GM23338 (cell line): ENCODE measurements around the gene GPR78. TPM values are rescaled to one million over a fixed set of nuclear protein-coding genes. Genes with fewer than 3 reads are reported as not detected.

Experiments used
- ATAC-seq: fragments of 200-7000 bp; cut with Tn5 transposase; 3 replicates; pipeline ENCODE4 v1.9.1; 2020
- DNase-seq: peaks from one replicate; pipeline ENCODE4 v3.0.0-alpha.2; 2015; ENCODE audit warnings: low spot score
- H2AFZ ChIP-seq: fragments of 200-600 bp; sonication (generic); 2 replicates; pipeline ENCODE4 v1.8.0; 2016; ENCODE audit warnings: antibody characterized with exemption, mild to moderate bottlenecking, moderate library complexity
- H3F3A ChIP-seq: fragments of 200-600 bp; sonication (generic); replicated peaks from 2 replicates; pipeline ENCODE4 v1.8.0; 2017; ENCODE audit warnings: antibody characterized with exemption, mixed run types, low read depth
- H3K27ac ChIP-seq: fragments of 200-600 bp; sonication (generic); 2 replicates; pipeline ENCODE4 v1.6.1; 2016; ENCODE audit warnings: low read depth
- H3K27me3 ChIP-seq: fragments of 200-600 bp; sonication (generic); 2 replicates; pipeline ENCODE4 v1.8.0; 2016; ENCODE audit warnings: mild to moderate bottlenecking, mixed run types, moderate library complexity; ENCODE audit not compliant: insufficient read depth
- H3K36me3 ChIP-seq: fragments of 200-600 bp; sonication (generic); 2 replicates; pipeline ENCODE4 v1.8.0; 2016; ENCODE audit warnings: mild to moderate bottlenecking; ENCODE audit not compliant: insufficient read depth
- H3K4me1 ChIP-seq: fragments of 200-600 bp; sonication (generic); 2 replicates; pipeline ENCODE4 v1.8.0; 2016; ENCODE audit warnings: mild to moderate bottlenecking, moderate library complexity; ENCODE audit not compliant: insufficient read depth
- H3K4me2 ChIP-seq: fragments of 200-600 bp; sonication (generic); 2 replicates; pipeline ENCODE4 v1.7.1; 2017; ENCODE audit warnings: mixed run types
- H3K4me3 ChIP-seq: fragments of 200-600 bp; sonication (generic); 2 replicates; pipeline ENCODE4 v1.6.1; 2016; ENCODE audit warnings: mixed run types
- H3K79me2 ChIP-seq: fragments of 200-600 bp; sonication (generic); replicated peaks from 2 replicates; pipeline ENCODE4 v1.8.0; 2017; ENCODE audit warnings: mild to moderate bottlenecking; ENCODE audit not compliant: insufficient read depth
- H3K9me2 ChIP-seq: fragments of 200-600 bp; sonication (generic); 2 replicates; pipeline ENCODE4 v1.8.0; 2017; ENCODE audit not compliant: insufficient read depth
- H4K20me1 ChIP-seq: fragments of 200-600 bp; sonication (generic); replicated peaks from 2 replicates; pipeline ENCODE4 v1.8.0; 2017; ENCODE audit warnings: mild to moderate bottlenecking; ENCODE audit not compliant: insufficient read depth
- H3K27ac Mint-ChIP-seq: 2 replicates; pipeline ENCODE4 v1.8.0; 2020; ENCODE audit warnings: inconsistent platforms, mild to moderate bottlenecking, moderate library complexity, mixed read lengths
- H3K27me3 Mint-ChIP-seq: 3 replicates; pipeline ENCODE4 v1.8.0; 2022; ENCODE audit warnings: low read depth, mild to moderate bottlenecking, moderate library complexity, mixed read lengths, inconsistent platforms; ENCODE audit not compliant: insufficient read depth, poor library complexity
- H3K36me3 Mint-ChIP-seq: 3 replicates; pipeline ENCODE4 v1.8.0; 2021; ENCODE audit warnings: low read depth, mild to moderate bottlenecking, inconsistent platforms, moderate library complexity, mixed read lengths
- H3K4me1 Mint-ChIP-seq: 3 replicates; pipeline ENCODE4 v1.8.0; 2020; ENCODE audit warnings: mild to moderate bottlenecking, inconsistent platforms, mixed read lengths
- H3K4me3 Mint-ChIP-seq: 3 replicates; pipeline ENCODE4 v1.8.0; 2021; ENCODE audit warnings: moderate library complexity, mild to moderate bottlenecking, inconsistent platforms, mixed read lengths
- H3K9me3 Mint-ChIP-seq: 3 replicates; pipeline ENCODE4 v1.8.0; 2020; ENCODE audit warnings: moderate library complexity, mild to moderate bottlenecking, inconsistent platforms, mixed read lengths
- CREB1 ChIP-seq: fragments of 250-450 bp; sonication (Bioruptor Pico); IDR thresholded peaks from 2 replicates; pipeline ENCODE4 v1.5.0; 2020; ENCODE audit warnings: low read depth, mild to moderate bottlenecking, moderate library complexity
- EZH2 ChIP-seq: fragments of 200-600 bp; sonication (generic); IDR thresholded peaks from one replicate; pipeline ENCODE4 v1.8.0; 2017; ENCODE audit warnings: antibody characterized with exemption, mild to moderate bottlenecking, low read depth; ENCODE audit not compliant: unreplicated experiment
- EZH2phosphoT487 ChIP-seq: fragments of 200-600 bp; sonication (generic); IDR thresholded peaks from one replicate; pipeline ENCODE4 v1.8.1; 2018; ENCODE audit warnings: antibody characterized with exemption; ENCODE audit not compliant: unreplicated experiment
- JUNB ChIP-seq: IDR thresholded peaks from one replicate; pipeline ENCODE4 v1.6.1; 2016; ENCODE audit warnings: antibody characterized with exemption; ENCODE audit not compliant: unreplicated experiment
- NANOG ChIP-seq: IDR thresholded peaks from 2 replicates; pipeline ENCODE4 v1.6.1; 2016; ENCODE audit warnings: antibody characterized with exemption, borderline replicate concordance
- POLR2AphosphoS5 ChIP-seq: IDR thresholded peaks from 2 replicates; pipeline ENCODE4 v1.6.1; 2016; ENCODE audit warnings: antibody characterized with exemption, low read depth
- STAT1 ChIP-seq: IDR thresholded peaks from one replicate; pipeline ENCODE4 v1.6.1; 2016; ENCODE audit warnings: antibody characterized with exemption; ENCODE audit not compliant: unreplicated experiment
- ZNF114 ChIP-seq: fragments of 250-450 bp; sonication (Bioruptor Pico); IDR thresholded peaks from 2 replicates; pipeline ENCODE4 v1.5.0; 2020; ENCODE audit warnings: mild to moderate bottlenecking, moderate library complexity
- ZNF331 ChIP-seq: fragments of 250-450 bp; sonication (Bioruptor Pico); IDR thresholded peaks from 2 replicates; pipeline ENCODE4 v1.5.0; 2020; ENCODE audit warnings: low read depth, mild to moderate bottlenecking, moderate library complexity
- polyA plus RNA-seq: library from polyadenylated mRNA; unstranded; fragments of >200 nt; fragmentation: Nextera tagmentation; extraction: Ambion mirVana; gene quantifications from 2 replicates; pipeline ENCODE4 v1.2.1, GENCODE V29; 2016
- total RNA-seq: library from RNA; depleted of rRNA; stranded (reverse); fragments of >200 nt; shearing (Covaris generic); gene quantifications from 2 replicates; pipeline ENCODE4 v1.2.3, GENCODE V29; 2014
- TF ChIP-seq, protein P1 (sequence below): IDR thresholded peaks from one replicate; pipeline ENCODE4 v1.6.1; 2018; ENCODE audit warnings: antibody characterized with exemption; ENCODE audit not compliant: unreplicated experiment
- TF ChIP-seq, protein P2 (sequence below), 2 experiments: fragments of 200-600 bp in 1 of 2; sonication (generic) in 1 of 2; conservative IDR thresholded peaks; 2 replicates each; pipeline versions ENCODE4 v1.5.1 to v1.6.1; 2016 to 2017; ENCODE audit warnings: antibody characterized with exemption in 2 of 2, low read depth in 2 of 2, mild to moderate bottlenecking in 2 of 2, moderate library complexity in 1 of 2
- TF ChIP-seq, protein P3 (sequence below): IDR thresholded peaks from 2 replicates; pipeline ENCODE4 v1.6.1; 2016; ENCODE audit warnings: antibody characterized with exemption

GPR78 gene
- total and polyA plus RNA-seq, 2 experiments from 2014 or later = 0.82 to 2.7 TPM

DNA sequence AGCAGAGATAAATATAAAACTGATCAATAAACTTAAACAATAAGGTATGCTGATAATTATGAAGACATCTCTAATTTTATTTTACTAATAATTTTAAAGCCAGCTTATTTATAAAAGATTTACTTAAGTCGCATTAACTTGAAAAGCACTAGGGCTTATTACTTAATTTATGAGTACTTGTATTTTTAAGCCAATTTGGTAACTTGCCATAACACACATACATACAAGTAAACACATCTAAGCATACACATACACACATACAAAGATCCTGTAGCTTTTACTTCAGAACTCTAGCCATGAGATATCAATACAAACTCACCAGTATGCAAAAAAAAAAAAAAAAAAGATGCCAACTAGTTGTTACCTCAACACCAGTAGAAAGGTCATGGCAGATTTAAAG is 10.0 kb upstream of the GPR78 start (continued):
- TF ChIP-seq, protein P1, sequence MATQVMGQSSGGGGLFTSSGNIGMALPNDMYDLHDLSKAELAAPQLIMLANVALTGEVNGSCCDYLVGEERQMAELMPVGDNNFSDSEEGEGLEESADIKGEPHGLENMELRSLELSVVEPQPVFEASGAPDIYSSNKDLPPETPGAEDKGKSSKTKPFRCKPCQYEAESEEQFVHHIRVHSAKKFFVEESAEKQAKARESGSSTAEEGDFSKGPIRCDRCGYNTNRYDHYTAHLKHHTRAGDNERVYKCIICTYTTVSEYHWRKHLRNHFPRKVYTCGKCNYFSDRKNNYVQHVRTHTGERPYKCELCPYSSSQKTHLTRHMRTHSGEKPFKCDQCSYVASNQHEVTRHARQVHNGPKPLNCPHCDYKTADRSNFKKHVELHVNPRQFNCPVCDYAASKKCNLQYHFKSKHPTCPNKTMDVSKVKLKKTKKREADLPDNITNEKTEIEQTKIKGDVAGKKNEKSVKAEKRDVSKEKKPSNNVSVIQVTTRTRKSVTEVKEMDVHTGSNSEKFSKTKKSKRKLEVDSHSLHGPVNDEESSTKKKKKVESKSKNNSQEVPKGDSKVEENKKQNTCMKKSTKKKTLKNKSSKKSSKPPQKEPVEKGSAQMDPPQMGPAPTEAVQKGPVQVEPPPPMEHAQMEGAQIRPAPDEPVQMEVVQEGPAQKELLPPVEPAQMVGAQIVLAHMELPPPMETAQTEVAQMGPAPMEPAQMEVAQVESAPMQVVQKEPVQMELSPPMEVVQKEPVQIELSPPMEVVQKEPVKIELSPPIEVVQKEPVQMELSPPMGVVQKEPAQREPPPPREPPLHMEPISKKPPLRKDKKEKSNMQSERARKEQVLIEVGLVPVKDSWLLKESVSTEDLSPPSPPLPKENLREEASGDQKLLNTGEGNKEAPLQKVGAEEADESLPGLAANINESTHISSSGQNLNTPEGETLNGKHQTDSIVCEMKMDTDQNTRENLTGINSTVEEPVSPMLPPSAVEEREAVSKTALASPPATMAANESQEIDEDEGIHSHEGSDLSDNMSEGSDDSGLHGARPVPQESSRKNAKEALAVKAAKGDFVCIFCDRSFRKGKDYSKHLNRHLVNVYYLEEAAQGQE = no peak
- no peak for TF ChIP-seq JUNB
- no peak for TF ChIP-seq NANOG
- no peak for TF ChIP-seq STAT1
- TF ChIP-seq ZNF331 (CRISPR knock-in tag) = no peak
- TF ChIP-seq ZNF114 (CRISPR knock-in tag) = no peak

DNA sequence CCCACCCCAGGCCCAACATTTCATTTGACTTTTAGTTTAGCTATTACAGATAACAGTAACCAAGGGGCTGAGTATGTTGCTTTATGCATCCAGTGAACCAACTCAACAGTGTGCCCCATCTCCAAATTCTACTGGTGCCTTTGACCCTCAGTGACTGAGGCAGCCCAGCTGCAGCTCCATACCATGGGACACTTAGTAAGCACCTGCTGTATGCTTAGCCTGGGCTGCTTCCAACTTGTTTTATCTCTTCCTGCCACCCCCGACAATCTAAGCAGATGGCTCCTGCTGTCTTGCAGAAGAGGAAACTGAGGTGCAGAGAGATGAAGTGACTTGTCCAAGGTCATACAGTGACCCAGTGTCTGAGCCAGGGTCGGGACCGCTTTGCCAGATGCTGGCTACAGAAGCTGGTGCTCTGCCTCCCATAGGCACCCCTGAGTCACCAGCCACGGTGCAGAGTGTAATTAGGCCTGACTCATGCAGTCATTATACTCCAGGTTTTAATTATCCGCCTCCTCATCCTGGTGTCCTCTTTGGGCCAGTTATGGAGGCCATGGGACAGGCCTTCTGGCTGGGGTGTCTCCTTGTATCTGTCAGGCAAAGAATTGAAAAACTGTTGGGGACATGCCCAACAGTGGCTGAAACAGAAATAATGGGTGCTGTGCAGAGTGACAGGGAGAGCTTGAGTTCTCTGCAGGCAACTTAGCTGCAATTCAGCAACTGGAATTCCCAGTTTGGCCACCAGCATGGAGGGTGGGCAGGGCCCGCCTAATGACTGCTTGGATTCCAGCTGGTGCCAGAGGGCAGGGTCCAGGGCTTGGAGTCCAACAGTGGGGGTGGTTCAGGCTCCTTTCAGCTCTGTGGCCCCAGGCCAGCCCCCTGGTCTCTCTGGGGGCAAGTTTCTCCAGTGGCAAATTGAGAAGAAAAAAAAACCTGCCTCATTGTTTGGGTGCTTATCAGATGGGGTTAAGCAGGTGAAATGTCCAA is 8.2 kb upstream of the GPR78 start:
- Histone ChIP-seq H3K36me3 (no peaks in the 10 kb centered on the region), H2AFZ (no peak overlapping the region), H3K4me1 (peaks cover 10% of the 10 kb centered on the region), H3K79me2 (no peaks in the 10 kb centered on the region), H3K27me3 (no peaks in the 10 kb centered on the region), H4K20me1 (no peaks in the 10 kb centered on the region), H3K4me2 (no peak overlapping the region), H3K4me3 (no peak overlapping the region), H3F3A (no peaks in the 10 kb centered on the region), H3K27ac (no peak overlapping the region), H3K9me2 (no peaks in the 10 kb centered on the region)
- no peak overlapping the region for H3K27ac Mint-ChIP-seq
- H3K4me3 Mint-ChIP-seq = no peak overlapping the region
- H3K9me3 Mint-ChIP-seq = peaks cover 9% of the 10 kb centered on the region; the same call in 2 of the 3 replicates
- peaks cover 7% of the 10 kb centered on the region for H3K27me3 Mint-ChIP-seq
- H3K36me3 Mint-ChIP-seq = no peaks in the 10 kb centered on the region; the same call in 1 of the 3 replicates
- H3K4me1 Mint-ChIP-seq = peaks cover 31% of the 10 kb centered on the region
- no peak for ATAC-seq
- DNase-seq = no peak
- TF ChIP-seq ZNF114 (CRISPR knock-in tag) (no peak), ZNF331 (CRISPR knock-in tag) (no peak), EZH2 (no peak), POLR2AphosphoS5 (no peak), EZH2phosphoT487 (no peak), NANOG (no peak), STAT1 (no peak), JUNB (no peak), CREB1 (CRISPR knock-in tag) (no peak)
- TF ChIP-seq, protein P1 = no peak
- TF ChIP-seq, protein P2, sequence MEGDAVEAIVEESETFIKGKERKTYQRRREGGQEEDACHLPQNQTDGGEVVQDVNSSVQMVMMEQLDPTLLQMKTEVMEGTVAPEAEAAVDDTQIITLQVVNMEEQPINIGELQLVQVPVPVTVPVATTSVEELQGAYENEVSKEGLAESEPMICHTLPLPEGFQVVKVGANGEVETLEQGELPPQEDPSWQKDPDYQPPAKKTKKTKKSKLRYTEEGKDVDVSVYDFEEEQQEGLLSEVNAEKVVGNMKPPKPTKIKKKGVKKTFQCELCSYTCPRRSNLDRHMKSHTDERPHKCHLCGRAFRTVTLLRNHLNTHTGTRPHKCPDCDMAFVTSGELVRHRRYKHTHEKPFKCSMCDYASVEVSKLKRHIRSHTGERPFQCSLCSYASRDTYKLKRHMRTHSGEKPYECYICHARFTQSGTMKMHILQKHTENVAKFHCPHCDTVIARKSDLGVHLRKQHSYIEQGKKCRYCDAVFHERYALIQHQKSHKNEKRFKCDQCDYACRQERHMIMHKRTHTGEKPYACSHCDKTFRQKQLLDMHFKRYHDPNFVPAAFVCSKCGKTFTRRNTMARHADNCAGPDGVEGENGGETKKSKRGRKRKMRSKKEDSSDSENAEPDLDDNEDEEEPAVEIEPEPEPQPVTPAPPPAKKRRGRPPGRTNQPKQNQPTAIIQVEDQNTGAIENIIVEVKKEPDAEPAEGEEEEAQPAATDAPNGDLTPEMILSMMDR (conservative IDR thresholded peaks at IDR 0.05; ENCODE audit: low read depth in 2 of 2) = no peak
- TF ChIP-seq, protein P3, sequence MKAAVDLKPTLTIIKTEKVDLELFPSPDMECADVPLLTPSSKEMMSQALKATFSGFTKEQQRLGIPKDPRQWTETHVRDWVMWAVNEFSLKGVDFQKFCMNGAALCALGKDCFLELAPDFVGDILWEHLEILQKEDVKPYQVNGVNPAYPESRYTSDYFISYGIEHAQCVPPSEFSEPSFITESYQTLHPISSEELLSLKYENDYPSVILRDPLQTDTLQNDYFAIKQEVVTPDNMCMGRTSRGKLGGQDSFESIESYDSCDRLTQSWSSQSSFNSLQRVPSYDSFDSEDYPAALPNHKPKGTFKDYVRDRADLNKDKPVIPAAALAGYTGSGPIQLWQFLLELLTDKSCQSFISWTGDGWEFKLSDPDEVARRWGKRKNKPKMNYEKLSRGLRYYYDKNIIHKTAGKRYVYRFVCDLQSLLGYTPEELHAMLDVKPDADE = no peak
